SKM-1 (cell line): Measurements from ENCODE around the gene ANKRD13D.
A peak's percentile ranks its signal among the peaks of the same experiment; 100 is the strongest.

Source experiments
- DNase-seq: peaks from one replicate; lab custom pipeline; 2025; ENCODE audit not compliant: unreplicated experiment; lab: John Stamatoyannopoulos, UW

ANKRD13D gene

DNA sequence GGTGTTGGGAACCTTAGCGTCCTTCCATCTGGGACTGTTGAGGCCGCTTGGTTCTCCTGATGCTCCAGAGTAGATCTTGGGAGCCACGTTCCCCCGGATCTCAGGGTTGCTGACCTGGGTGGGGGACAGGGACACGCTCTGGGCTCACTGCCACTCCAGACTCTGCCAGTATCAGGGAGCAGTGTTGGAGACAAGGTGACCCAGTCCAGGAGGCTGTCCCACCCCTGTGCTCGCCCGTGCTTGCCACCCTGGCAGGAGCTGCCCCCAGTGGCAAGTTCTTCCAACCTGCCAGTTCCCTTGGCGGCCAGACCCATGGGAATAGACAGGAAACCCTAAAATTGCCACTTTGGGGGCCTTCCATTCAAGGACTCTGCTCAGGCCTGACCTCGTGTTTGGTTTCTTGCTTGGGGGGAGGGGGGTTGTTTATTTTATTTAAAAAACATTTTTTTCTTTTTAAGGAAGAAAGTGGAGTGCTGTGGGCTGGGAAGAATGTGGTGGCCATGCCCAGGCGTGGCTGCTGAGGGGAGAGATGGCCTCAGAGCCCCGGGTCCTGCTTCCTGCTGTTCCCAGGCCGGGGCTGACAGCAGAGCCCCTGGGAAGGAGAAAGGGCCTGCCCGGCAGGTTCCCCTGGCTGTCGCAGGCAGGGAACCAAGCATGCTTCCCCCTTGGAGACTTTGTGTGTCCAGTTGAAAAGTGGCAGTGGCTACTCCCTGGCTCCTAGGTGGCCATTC is 15.7 kb upstream of the ANKRD13D start:
- DNase-seq, result no peak

DNA sequence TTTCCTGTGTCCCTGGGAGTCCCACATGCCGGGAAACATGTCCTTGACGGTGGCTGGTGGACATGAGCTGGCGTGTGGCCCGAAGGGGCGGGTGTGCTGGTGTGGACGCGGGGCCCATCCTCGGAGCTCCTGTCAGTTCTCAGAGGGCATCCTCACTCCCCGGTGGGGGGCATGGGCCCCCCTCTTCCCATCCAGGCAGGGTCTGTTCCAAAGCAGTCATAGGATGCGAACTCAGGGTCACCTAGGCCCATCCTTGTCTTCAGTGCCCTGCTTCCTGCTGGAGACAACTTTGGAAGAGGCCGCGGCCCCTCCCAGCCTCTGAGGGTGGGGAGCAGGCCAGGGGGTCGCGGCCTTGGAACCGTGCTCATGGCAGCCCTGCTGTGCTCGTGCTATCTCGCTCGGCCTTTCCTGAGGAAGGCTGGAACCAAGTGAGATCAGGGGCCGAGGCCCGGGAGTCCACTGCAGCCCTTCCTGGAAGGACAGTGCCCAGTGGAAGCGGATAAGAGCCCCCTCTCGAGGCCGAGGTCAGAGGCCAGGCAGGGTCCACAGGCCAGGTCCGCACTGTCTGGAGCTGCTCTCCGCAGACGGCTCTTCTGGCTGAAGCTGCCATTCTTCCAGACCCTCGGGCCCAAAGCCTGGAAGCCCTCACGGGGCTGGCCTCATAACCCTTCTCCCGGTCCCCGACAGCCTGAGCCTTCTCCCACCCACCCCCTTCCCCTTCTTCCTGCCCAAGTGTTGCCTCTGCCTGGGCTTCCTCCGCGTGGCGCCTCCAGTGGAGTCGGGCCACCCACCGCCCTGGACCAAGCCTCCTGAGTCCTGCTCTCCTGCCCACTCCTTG is 14.1 kb upstream of the ANKRD13D start:
- DNase-seq, result no peak

DNA sequence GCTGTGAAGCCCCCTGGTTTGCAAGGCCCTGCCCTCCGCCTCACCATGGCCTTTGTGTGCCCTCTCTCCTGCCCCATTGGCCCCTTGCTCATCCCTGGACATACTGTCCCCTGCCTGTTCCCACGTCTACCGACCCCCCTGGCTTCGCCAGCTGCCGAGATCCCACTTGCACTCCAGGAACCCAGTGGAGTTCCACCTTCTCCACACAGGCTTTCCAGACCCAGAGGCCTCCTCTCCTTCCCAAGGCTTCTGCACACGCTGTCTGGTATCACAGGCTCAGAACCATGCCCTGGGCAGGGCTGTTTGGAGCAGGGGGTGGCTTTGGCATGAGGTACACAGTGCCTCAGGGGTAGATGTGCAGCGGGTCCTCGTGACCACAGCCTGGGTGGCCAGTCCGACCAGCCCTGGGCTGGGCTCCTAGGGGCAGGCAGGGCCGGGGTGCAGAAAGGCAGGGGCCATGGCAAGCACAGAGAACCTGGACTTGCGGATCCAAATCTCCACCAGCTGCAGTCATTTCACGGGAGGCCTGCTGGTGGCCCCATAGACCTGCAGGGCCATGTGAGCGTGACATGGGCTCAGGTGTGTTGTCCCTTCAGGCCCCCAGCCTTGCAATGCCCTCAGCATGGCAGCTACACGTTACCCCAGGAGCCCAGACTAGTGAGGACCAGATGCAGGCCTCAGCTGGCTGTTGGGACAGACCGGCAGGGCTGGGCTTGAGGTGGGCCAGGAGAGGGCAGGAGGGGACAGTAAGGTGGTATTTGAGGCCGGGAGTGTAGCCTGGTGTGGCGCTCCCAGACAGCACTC is 13.3 kb upstream of the ANKRD13D start:
- no peak for DNase-seq

DNA sequence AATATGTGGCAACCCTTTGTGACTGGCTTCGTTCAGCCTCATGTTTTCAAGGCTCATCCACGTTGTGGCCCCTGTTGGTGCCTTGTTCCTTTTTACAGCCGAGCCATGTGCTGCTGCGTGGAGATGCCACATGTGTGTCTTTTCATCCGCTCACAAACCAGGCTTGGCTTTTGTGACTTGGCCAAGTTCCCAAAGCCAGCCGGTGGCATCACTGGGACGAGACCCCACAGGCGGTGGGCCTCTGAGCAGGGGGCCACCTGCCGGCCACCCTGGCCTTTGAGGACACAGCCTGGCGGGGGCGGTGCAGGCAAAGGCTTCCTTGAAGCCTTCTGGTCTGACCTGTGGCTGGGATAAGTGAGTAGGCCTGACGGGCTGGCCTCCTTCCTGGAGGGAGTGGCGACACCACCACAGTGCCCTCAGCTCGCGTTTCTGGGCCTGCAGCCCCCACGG is 12.3 kb upstream of the ANKRD13D start:
- peak; percentile 37 for DNase-seq

DNA sequence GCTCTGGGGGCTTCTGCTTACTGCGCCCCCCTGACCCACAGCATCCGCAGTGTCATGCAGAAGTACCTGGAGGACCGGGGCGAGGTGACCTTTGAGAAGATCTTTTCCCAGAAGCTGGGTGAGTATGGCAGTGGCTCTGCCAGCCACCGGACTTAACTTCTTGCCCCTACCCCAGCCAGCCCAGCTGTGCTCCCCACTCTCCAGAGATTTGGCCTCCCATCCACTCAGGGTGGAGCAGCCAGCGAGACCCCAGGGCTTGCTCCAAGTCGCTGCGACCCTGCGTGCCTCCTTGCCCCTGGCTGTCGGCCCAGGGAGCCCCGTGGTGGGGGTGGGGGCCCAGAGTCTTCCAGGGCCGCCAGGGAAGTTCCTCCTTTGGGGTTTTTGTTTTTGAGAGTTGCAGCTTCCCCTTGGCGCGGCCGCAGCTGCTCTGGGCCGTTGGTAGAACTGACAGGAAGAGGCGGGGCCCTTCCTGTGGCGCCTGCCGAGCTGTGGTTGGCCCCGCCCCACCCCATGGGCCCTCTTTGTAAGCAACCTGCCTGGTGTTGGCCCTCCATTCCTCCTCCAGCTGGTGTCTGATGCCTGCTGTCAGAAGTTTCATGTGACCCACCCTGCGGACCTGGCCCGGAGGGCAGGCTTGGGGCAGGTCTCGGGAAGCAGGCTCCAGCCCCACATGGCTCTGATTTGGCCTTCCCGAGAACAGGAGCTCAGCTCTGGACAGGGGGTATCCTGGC is 11.7 kb upstream of the ANKRD13D start:
- DNase-seq, result peak; percentile 97

DNA sequence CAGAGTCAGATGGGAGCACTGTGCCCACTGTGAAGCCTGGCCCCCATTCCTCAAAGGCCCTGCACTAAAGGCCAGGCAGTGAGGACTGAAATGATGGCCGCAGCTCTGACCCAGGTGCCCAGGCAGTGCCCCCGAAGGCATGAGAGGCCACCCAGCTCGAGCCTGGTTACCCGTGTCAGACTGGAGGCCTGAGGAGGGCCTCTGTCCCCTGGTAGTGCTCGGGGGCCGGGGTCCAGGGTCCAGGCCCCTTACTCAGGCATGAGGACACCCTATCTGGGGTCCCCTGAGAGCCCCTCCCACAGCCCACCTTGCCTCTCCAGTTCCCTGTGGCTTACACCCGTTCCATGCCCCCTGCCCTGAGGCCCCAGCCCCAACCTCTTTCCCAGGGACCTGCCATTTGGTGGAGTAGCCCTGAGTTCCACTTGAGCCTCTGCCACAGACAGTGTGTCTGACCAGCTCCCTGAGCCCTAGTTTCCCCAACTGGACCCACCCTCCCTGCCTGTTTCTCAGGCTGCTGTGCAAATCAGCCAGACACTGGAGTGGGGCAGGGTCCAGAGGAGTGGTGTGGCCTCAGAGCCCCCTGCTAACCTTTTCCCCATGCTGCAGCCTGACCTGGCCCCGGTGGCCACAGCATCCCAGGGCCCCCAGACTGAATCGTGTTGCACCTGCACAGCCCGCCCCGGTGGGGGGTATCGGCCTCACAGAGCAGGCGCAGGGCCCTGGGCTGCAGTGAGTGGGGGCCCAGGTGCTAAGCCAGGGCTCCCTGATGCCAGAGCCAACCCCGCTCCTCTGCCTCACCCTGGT is 10.8 kb upstream of the ANKRD13D start:
- no peak for DNase-seq

DNA sequence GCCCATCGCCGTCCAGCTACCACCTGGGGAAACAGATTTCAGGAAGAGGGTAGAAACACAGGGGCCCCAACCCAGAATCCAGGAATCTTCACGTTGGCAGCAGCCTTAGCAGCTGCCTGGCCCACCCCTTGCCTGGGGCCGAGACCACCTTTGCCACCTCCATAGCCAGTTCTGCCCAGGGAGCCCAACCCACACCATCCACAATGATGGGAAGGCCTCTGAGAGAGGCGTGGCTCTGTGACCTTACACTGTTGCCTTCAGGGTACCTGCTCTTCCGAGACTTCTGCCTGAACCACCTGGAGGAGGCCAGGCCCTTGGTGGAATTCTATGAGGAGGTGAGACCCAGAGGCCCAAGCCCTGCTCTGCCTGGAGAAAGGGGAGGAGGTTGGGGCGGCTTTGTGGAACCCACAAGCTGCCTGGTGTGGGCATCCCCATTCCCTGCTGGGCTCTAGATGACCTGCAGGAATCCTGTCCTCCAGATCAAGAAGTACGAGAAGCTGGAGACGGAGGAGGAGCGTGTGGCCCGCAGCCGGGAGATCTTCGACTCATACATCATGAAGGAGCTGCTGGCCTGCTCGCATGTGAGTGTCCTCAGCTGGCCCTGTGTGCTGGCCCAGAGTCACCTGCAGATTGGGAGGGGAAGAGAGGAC is 10.0 kb upstream of the ANKRD13D start:
- no peak for DNase-seq

DNA sequence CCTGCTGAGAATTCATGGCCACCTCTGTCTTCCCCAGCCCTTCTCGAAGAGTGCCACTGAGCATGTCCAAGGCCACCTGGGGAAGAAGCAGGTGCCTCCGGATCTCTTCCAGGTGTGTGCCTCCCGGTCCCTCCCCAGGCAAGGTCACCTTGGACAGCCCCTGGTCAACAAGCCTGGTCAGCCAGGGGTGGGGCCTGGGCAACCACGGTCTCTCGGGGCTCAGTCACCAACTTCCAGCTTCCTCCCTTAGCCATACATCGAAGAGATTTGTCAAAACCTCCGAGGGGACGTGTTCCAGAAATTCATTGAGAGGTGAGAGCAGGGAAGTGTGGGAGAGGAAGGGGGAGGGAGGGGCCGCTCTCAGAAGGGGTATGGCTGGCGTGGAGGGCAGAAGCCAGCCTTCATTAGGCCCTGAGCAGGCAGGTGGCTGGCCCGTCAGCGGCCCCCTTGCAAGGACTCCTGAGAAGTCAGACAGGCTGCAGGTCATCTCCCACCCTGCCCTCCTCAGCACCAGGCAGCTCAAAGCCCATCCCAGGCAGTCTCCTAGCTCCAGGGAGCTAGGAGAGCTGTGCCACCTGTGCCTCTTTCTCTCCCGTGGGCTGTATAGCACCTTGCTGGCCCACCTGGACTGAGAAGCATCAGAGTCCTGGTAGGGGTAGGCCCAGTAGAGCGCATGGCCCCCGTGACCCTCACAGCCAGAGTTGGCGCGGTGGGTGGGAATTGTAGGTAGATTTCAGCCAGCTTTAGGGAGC is 9.3 kb upstream of the ANKRD13D start:
- no peak for DNase-seq

DNA sequence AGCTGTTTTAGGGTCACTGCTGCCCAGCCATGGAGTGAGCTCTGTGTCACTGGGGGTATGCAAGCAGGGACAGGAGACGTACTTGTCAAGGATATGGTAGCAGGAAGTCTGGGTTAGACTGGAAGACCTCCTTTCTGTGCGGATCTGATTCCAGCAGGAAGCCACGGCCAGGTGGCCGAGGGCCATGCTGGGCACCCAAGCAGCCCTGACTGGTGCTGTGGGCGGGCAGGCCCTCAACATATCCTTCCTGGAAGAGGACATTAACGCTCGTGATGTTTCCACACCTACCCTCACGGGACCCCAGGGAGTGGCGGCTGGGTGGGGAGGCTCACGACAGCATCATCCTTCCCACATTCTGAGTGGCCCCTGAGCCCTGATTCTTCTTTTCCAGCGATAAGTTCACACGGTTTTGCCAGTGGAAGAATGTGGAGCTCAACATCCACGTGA is 8.7 kb upstream of the ANKRD13D start:
- DNase-seq, result no peak

DNA sequence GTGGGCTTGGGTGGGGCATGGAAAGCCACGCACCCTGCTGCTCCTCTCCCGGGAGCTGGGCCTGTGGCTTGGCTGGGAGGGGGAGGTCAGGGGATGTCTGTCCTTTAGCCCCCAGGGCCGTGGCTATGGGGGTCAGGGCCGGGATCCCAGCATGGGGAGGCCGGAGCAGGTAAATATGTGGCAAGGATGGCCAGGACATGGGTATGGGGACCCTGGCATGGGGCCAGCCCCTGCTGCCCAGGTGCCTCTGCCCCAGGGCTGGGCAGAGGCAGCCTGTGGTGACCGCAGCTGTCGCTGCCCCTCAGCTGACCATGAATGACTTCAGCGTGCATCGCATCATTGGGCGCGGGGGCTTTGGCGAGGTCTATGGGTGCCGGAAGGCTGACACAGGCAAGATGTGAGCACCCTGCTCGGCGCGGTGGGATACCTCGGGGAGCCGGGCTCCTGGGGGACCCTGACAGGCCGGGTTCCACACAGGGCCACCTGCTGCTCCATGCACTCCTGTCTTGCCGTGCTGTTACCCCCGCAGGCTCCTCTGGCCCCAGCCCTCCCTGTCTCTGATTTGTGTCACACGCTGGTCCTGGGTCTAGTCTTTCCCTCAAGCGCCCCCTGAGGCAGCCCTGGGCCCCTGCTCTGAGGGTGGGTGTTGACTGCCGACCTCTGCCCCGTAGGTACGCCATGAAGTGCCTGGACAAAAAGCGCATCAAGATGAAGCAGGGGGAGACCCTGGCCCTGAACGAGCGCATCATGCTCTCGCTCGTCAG is 8.1 kb upstream of the ANKRD13D start:
- DNase-seq, result no peak

DNA sequence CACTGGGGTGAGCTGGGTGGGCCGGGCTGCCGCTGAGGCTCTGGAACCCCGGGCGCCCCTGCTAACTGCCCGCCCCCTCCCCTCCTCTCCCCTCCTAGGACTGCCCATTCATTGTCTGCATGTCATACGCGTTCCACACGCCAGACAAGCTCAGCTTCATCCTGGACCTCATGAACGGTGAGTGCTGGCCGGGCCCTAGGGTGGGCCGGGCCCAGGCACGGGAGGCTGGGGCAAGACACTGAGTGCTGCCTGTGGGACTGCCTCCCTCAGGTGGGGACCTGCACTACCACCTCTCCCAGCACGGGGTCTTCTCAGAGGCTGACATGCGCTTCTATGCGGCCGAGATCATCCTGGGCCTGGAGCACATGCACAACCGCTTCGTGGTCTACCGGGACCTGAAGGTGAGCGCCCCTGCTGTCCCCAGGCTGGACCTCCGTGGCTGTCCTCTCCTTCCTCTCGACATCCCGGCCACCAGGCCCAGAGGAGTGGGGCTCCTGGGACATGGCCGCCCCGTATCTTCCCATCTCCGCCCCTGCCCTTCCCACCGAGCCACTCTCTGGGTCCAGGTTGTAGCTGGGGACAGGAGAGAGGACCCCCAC is 7.5 kb upstream of the ANKRD13D start:
- DNase-seq, result no peak

DNA sequence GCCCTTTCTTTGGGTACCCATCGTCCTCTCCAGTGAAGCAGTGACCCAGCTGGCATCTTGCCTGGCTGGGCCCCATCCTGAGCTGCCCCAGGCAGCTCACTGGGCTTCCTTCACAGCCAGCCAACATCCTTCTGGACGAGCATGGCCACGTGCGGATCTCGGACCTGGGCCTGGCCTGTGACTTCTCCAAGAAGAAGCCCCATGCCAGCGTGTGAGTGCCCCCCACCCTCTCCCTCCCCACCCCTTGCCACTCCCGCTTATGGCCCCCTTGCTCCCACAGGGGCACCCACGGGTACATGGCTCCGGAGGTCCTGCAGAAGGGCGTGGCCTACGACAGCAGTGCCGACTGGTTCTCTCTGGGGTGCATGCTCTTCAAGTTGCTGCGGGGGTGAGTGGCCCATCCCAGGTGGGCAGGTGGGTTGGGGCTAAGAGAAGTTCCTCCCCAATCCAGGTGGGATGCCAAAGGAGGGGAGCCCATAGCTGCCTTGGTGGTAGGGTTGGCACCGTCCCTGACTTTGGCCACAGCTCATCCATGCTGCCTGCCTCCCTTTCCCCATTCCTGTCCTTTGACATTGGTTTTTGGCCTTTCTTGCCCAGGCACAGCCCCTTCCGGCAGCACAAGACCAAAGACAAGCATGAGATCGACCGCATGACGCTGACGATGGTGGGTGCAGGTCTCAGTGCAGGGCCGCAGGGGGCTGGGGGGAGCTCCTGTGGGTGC is 6.8 kb upstream of the ANKRD13D start:
- no peak for DNase-seq

DNA sequence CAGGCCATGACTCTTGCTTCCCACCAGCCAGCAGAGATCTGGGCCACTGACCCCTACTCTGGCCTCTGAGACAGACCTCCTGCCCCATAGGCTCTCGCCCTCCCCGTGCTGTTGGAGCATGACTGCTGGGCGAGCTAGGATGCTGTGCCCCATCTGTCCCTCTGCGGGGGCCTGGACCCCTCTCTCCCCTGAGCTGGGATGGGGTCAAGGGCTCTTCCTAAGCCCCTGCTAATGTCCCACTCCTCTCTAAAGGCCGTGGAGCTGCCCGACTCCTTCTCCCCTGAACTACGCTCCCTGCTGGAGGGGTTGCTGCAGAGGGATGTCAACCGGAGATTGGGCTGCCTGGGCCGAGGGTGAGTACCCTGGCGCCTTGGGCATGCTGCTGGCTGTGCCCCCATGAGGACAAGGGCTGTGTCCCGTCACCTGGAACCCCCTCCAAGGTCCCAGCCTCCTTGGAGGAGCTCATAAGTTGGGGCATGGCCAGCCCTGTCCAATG is 6.2 kb upstream of the ANKRD13D start:
- DNase-seq, result no peak

DNA sequence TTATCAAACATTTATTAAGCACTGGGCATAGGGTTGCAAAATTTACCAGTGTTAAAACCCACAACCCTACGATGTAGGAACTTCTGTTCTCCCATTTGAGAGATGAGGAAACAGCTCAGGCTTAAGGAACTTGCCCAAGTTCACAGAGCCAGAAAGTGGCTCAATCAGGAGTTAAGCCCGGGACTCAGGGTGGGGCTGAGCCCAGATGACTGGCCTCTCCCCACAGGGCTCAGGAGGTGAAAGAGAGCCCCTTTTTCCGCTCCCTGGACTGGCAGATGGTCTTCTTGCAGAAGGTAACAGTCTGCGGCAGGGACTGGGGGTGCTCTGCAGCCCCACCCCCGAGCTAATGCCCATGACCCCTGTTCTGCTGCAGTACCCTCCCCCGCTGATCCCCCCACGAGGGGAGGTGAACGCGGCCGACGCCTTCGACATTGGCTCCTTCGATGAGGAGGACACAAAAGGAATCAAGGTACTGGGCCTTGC is 5.6 kb upstream of the ANKRD13D start:
- DNase-seq, result peak; percentile 43

DNA sequence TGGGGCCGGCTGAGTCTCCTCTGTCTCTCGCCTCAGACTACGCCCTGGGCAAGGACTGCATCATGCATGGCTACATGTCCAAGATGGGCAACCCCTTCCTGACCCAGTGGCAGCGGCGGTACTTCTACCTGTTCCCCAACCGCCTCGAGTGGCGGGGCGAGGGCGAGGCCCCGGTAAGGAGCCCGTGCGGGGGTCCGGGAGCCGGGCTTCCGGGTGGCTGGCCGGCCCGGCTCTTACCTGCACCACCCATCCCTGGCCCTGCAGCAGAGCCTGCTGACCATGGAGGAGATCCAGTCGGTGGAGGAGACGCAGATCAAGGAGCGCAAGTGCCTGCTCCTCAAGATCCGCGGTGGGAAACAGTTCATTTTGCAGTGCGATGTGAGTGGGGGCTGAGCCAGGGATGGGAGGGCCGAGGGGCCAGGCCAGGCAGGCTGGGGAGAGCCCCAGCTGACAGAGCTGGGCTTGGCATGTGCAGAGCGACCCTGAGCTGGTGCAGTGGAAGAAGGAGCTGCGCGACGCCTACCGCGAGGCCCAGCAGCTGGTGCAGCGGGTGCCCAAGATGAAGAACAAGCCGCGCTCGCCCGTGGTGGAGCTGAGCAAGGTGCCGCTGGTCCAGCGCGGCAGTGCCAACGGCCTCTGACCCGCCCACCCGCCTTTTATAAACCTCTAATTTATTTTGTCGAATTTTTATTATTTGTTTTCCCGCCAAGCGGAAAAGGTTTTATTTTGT is 4.1 kb upstream of the ANKRD13D start:
- DNase-seq, result no peak
